Calu3 (cell line): ENCODE measurements around the gene MYD88. TPM values are rescaled to one million over a fixed set of nuclear protein-coding genes. Genes with fewer than 3 reads are reported as not detected.

Source experiments
- BruUV-seq: library from RNA; stranded (reverse); fragments of 400-500 nt; replicated peaks from 2 replicates; lab custom pipeline; 2021; lab: Mats Ljungman, UMichigan
- CTCF ChIA-PET: fragments of 300-600 bp; sonication (Branson Sonifier 250); formaldehyde crosslinking; loops from one replicate; lab custom pipeline; 2022; ENCODE audit warnings: antibody characterized with exemption; lab: Charles Lee
- DNase-seq: peaks from one replicate; pipeline ENCODE4 v3.0.0; 2022
- H3K27ac Mint-ChIP-seq: one replicate; pipeline ENCODE4 v1.8.0; 2022; ENCODE audit warnings: mixed read lengths; ENCODE audit not compliant: unreplicated experiment
- H3K27me3 Mint-ChIP-seq: one replicate; pipeline ENCODE4 v1.8.0; 2022; ENCODE audit warnings: mixed read lengths; ENCODE audit not compliant: unreplicated experiment
- H3K36me3 Mint-ChIP-seq: one replicate; pipeline ENCODE4 v1.8.0; 2022; ENCODE audit warnings: mild to moderate bottlenecking, moderate library complexity, mixed read lengths; ENCODE audit not compliant: insufficient read depth, unreplicated experiment
- H3K4me1 Mint-ChIP-seq: one replicate; pipeline ENCODE4 v1.8.0; 2022; ENCODE audit warnings: mild to moderate bottlenecking, low read depth, mixed read lengths; ENCODE audit not compliant: unreplicated experiment
- H3K4me3 Mint-ChIP-seq: one replicate; pipeline ENCODE4 v1.8.0; 2022; ENCODE audit warnings: mild to moderate bottlenecking, low read depth, moderate library complexity, mixed read lengths; ENCODE audit not compliant: unreplicated experiment
- H3K9me3 Mint-ChIP-seq: one replicate; pipeline ENCODE4 v1.8.0; 2022; ENCODE audit warnings: low read depth, mixed read lengths; ENCODE audit not compliant: unreplicated experiment
- CTCF ChIP-seq: fragments of 200-600 bp; IDR thresholded peaks from one replicate; pipeline ENCODE4 v1.8.0; 2022; ENCODE audit warnings: antibody characterized with exemption; ENCODE audit not compliant: unreplicated experiment
- intact Hi-C: fragments of 100-400 bp; cut with micrococcal nuclease; formaldehyde crosslinking; loops from one replicate; pipeline ENCODE4 v1.10.0; 2022; ENCODE audit not compliant: unreplicated experiment
- total RNA-seq: library from RNA; stranded (reverse); gene quantifications from 2 replicates; pipeline ENCODE4 v1.2.3, GENCODE V29; 2022

The MYD88 gene
- total RNA-seq, 1 experiment from 2014 or later: 35.2 TPM

- peak overlapping the region; percentile 60 for H3K27ac Mint-ChIP-seq
- H3K27me3 Mint-ChIP-seq: peaks cover 13% of the 10 kb centered on the region
- H3K36me3 Mint-ChIP-seq: peaks cover 33% of the 10 kb centered on the region
- H3K4me1 Mint-ChIP-seq: peaks cover 9% of the 10 kb centered on the region
- DNase-seq: no peak
- TF ChIP-seq CTCF: no peak
- intact Hi-C loops: loop anchor here (5.0 kb wide), 2 partner anchors 132 to 182 kb away; no protein-coding TSS in a partner anchor
- H3K4me3 Mint-ChIP-seq: no peak overlapping the region
- BruUV-seq: no TSS peak
- CTCF ChIA-PET: no interaction called here
- no peaks in the 10 kb centered on the region for H3K9me3 Mint-ChIP-seq
Measured at GRCh38 chr3:38114875-38115644, 23.4 kb upstream of the MYD88 start.

GRCh38 chr3:38115645-38116427 lies 22.6 kb upstream of the MYD88 start:
- no peak for DNase-seq
- Mint-ChIP-seq H3K27me3 (peaks cover 13% of the 10 kb centered on the region), H3K4me1 (peaks cover 9% of the 10 kb centered on the region), H3K4me3 (no peak overlapping the region), H3K36me3 (peaks cover 41% of the 10 kb centered on the region), H3K9me3 (no peaks in the 10 kb centered on the region), H3K27ac (peak overlapping the region; percentile 60)
- CTCF ChIA-PET: interaction anchor here (1.3 kb wide), 1 partner anchor 18 kb away, joined by 3 read pairs; no protein-coding TSS in a partner anchor
- TF ChIP-seq CTCF: no peak
- BruUV-seq: no TSS peak
- intact Hi-C loops: loop anchor here (2.0 to 5.0 kb wide), 3 partner anchors 111 to 181 kb away; no protein-coding TSS in a partner anchor

- H3K36me3 Mint-ChIP-seq: peaks cover 46% of the 10 kb centered on the region
- no peaks in the 10 kb centered on the region for H3K9me3 Mint-ChIP-seq
- peaks cover 13% of the 10 kb centered on the region for H3K27me3 Mint-ChIP-seq
- H3K4me3 Mint-ChIP-seq: no peak overlapping the region
- DNase-seq: peak; percentile 26
- BruUV-seq: no TSS peak
- no peak for TF ChIP-seq CTCF
- H3K27ac Mint-ChIP-seq: no peak overlapping the region
- CTCF ChIA-PET: interaction anchor here (1.3 kb wide), 1 partner anchor 17 kb away, joined by 3 read pairs; no protein-coding TSS in a partner anchor
- H3K4me1 Mint-ChIP-seq: peaks cover 9% of the 10 kb centered on the region
- intact Hi-C loops: loop anchor here (2.0 to 5.0 kb wide), 3 partner anchors 112 to 181 kb away; no protein-coding TSS in a partner anchor
Measured at GRCh38 chr3:38116471-38117162, 21.8 kb upstream of the MYD88 start.
